ENCODE results near the gene PHF19. TPM values are rescaled to one million over a fixed set of nuclear protein-coding genes. Genes with fewer than 3 reads are reported as not detected.

The PHF19 gene
- total and polyA plus RNA-seq, 2 of the 8 experiments (the other 6 are each of a cell fraction or from before 2014, with no cell fraction given): 28.2 to 31.8 TPM

DNA sequence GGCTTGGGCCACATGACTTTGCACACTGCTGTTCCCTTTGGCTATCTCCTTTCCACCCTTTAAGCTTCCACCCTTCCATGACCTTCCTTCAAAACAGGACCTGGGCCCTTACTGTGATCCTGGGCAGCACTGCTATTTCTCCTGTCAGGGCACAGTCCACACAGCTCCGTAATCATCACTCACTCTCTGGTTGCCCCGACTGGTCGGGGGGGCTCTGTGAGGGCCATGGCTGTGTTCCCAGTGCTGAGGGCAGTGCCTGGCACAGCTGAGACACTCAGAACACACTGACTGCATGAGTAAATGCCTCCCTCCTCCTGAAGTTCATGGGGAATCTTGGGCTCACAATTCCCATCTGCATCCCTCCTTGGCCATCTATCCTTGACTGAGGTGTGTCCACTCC, 37.4 kb upstream of the PHF19 start (continued):
- TF ChIP-seq GABPA (IDR thresholded peaks at IDR 0.05; ENCODE audit: borderline replicate concordance, insufficient read depth, low read length) (no peak), POU5F1 (IDR thresholded peaks at IDR 0.05; ENCODE audit: low read depth, low read length) (no peak)
